ENCODE measurements around the gene NIPBL. TPM values are rescaled to one million over a fixed set of nuclear protein-coding genes. Genes with fewer than 3 reads are reported as not detected.

Gene NIPBL
- total and polyA plus RNA-seq, 8 donors: 8.2 to 100 (median 32.2) TPM

DNA sequence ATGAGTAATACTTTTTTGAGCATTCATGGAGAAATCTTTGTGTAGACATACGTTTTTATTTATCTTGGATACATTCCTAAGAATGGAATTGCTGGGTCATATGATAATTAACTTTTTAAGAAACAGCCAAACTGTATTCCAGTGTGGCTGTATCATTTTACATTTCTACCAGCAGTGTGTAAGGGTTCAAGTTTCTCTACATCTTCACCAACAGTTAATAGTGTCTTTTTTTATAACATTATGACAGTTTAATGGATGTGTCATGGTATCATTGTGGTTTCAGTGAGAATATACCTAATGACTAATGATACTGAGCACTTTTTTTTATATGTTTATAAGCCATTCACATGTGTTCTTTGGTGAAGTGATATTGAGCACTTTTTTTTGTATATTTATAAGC lies 52.4 kb downstream of the NIPBL start:
- intact Hi-C loops (cut with DNase I; ENCODE audit: low total_unique reads): no loop called here
- Histone ChIP-seq H3K27ac (no peak overlapping the region), H3K36me3 (no peaks in the 10 kb centered on the region), H3K4me3 (no peak overlapping the region), H3K4me1 (peaks cover 0 to 59% (median 27%) of the 10 kb centered on the region in 4 donors), H3K9me3 (no peaks in the 10 kb centered on the region), H3K27me3 (no peaks in the 10 kb centered on the region)
- 13 to 24% (median 17%) methylated on average over 1 of the region's 1 CpG for WGBS, 5 donors
- DNase-seq: no peak
- TF ChIP-seq POLR2A (IDR thresholded peaks at IDR 0.05): no peak
- TF ChIP-seq POLR2AphosphoS5 (IDR thresholded peaks at IDR 0.05): no peak
- no peak for TF ChIP-seq EP300 (IDR thresholded peaks at IDR 0.05)
- TF ChIP-seq, protein P1, sequence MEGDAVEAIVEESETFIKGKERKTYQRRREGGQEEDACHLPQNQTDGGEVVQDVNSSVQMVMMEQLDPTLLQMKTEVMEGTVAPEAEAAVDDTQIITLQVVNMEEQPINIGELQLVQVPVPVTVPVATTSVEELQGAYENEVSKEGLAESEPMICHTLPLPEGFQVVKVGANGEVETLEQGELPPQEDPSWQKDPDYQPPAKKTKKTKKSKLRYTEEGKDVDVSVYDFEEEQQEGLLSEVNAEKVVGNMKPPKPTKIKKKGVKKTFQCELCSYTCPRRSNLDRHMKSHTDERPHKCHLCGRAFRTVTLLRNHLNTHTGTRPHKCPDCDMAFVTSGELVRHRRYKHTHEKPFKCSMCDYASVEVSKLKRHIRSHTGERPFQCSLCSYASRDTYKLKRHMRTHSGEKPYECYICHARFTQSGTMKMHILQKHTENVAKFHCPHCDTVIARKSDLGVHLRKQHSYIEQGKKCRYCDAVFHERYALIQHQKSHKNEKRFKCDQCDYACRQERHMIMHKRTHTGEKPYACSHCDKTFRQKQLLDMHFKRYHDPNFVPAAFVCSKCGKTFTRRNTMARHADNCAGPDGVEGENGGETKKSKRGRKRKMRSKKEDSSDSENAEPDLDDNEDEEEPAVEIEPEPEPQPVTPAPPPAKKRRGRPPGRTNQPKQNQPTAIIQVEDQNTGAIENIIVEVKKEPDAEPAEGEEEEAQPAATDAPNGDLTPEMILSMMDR (IDR thresholded peaks at IDR 0.05): no peak

DNA sequence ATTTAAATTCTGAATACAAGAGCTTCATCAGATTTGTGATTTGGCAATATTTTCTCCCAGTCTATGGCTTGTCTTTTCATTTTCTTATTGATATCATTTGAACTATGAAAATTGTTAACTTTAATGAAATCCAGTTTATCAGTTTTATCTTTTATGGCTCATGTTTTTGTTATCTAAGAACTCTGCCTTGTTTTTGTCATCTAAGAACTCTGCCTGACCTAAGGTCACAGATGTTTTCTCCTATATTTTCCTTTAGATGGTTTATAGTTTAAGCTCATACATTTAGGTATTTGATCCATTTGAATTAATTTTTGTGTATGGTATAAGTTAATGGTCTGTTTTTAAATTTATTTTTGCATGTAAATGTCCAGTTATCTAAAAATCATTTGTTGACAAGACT lies 52.9 kb downstream of the NIPBL start:
- Histone ChIP-seq H3K4me1 (peaks cover 0 to 59% (median 27%) of the 10 kb centered on the region in 4 donors), H3K4me3 (no peak overlapping the region), H3K27ac (no peak overlapping the region), H3K27me3 (no peaks in the 10 kb centered on the region), H3K9me3 (no peaks in the 10 kb centered on the region), H3K36me3 (no peaks in the 10 kb centered on the region)
- no peak for TF ChIP-seq EP300 (IDR thresholded peaks at IDR 0.05)
- TF ChIP-seq, protein P1 (IDR thresholded peaks at IDR 0.05): no peak
- no peak for TF ChIP-seq POLR2AphosphoS5 (IDR thresholded peaks at IDR 0.05)
- no peak for TF ChIP-seq POLR2A (IDR thresholded peaks at IDR 0.05)
- DNase-seq: no peak
- intact Hi-C loops (cut with DNase I; ENCODE audit: low total_unique reads): no loop called here

DNA sequence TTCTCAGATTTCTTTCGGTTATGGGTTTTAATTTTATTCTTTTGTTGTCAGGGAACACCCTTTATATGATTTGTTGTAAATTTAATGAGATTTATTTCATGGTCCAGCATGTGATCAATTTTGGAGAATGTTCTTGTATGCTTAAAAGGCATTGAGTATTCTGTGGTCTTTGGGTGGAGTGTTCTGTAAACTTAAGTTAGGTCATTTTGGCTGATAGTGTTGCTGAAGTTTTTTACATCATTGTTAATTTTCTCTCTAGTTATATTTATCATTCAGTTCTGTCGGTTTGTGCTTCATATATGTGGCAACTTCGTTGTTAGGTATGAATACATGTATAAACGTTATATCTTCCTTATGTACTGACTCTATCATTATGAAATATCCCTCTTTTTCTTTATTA lies 55.5 kb downstream of the NIPBL start:
- no peaks in the 10 kb centered on the region for H3K27me3 ChIP-seq
- H3K27ac ChIP-seq: no peak overlapping the region
- TF ChIP-seq POLR2A (IDR thresholded peaks at IDR 0.05): no peak
- TF ChIP-seq EP300 (IDR thresholded peaks at IDR 0.05): no peak
- no peak for TF ChIP-seq POLR2AphosphoS5 (IDR thresholded peaks at IDR 0.05)
- TF ChIP-seq, protein P1 (IDR thresholded peaks at IDR 0.05): no peak
- intact Hi-C loops (cut with DNase I; ENCODE audit: low total_unique reads): no loop called here
- 89 to 96% (median 90%) methylated on average over 4 of the region's 4 CpGs for WGBS, 5 donors
- H3K4me3 ChIP-seq: no peak overlapping the region
- DNase-seq: no peak
- no peaks in the 10 kb centered on the region for H3K36me3 ChIP-seq
- H3K9me3 ChIP-seq: no peaks in the 10 kb centered on the region
- H3K4me1 ChIP-seq: peaks cover 0 to 67% (median 34%) of the 10 kb centered on the region in 4 donors

DNA sequence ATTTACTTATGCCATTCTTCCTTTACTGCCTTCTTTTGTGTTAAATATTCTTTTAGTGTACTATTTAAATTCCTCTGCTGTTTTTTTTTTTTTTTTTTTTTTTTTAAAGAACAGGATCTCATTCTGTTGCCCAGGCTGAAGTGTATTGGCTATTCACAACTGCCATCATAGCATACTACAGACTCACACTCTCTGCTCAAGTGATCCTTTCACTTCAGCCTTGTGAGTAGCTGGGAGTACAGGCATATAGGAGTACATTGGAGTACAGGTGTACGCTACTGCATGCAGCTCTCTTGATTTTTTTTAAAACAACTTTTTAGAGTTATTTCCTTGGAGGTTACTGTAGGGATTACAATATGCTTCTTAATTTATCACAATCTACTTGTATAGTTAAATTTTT lies 56.1 kb downstream of the NIPBL start:
- TF ChIP-seq POLR2A (IDR thresholded peaks at IDR 0.05): no peak
- Histone ChIP-seq H3K27ac (no peak overlapping the region), H3K4me3 (no peak overlapping the region), H3K36me3 (no peaks in the 10 kb centered on the region), H3K9me3 (no peaks in the 10 kb centered on the region), H3K4me1 (peaks cover 0 to 67% (median 35%) of the 10 kb centered on the region in 4 donors), H3K27me3 (no peaks in the 10 kb centered on the region)
- DNase-seq: no peak
- 92 to 100% (median 100%) methylated on average over 1 of the region's 1 CpG for WGBS, 5 donors
- intact Hi-C loops (cut with DNase I; ENCODE audit: low total_unique reads): no loop called here

DNA sequence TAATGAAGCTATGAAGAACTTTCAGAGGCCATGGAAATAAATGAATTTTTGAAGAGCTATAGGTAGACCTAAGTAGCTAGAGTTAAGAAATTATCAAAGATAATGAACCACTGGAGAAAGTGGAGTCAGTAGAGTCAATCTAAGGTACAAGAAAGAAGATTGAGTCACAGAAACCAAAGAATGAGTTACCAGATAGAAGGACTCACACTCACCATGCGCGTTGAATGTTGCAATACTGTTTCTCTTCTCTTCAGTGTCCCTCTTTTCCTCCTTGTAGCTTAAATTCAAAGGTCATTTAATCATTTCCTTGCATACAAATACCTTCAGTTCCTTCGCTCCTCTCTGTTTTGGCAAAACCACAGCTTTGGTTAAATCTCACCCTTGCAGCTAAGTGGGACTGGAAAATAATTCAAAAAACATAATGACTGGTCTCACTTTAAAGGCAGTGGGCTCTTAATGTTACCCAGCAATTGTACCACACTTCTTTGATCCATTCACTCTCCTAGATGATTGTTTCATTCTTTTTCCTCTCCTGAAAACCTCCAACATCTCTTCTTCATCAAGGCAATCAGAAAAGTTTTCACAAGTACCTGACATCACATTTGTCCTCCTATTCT lies 58.3 kb downstream of the NIPBL start:
- Histone ChIP-seq H3K27ac (no peak overlapping the region), H3K4me3 (no peak overlapping the region), H3K27me3 (no peaks in the 10 kb centered on the region), H3K36me3 (no peaks in the 10 kb centered on the region), H3K4me1 (peaks cover 0 to 68% (median 35%) of the 10 kb centered on the region in 4 donors), H3K9me3 (no peaks in the 10 kb centered on the region)
- WGBS, 5 donors: 81 to 94% (median 87%) methylated on average over 3 of the region's 3 CpGs
- intact Hi-C loops (cut with DNase I; ENCODE audit: low total_unique reads): no loop called here
- TF ChIP-seq POLR2A (IDR thresholded peaks at IDR 0.05) (no peak), POLR2AphosphoS5 (IDR thresholded peaks at IDR 0.05) (no peak)
- no peak for DNase-seq
